Measurements from ENCODE around the gene RBBP8. TPM values are rescaled to one million over a fixed set of nuclear protein-coding genes. Genes with fewer than 3 reads are reported as not detected.

RBBP8 gene
- total RNA-seq, 1 donor from 2014 or later, result 18.0 TPM

- no peak for DNase-seq (ENCODE audit: low spot score)
Measured at GRCh38 chr18:23059541-23060465, 126.7 kb downstream of the RBBP8 start.

GRCh38 chr18:23062011-23062410 is 128.9 kb downstream of the RBBP8 start:
- DNase-seq (ENCODE audit: low spot score), result no peak

- no peak for DNase-seq (ENCODE audit: low spot score)
Measured at GRCh38 chr18:23063502-23063901, 130.4 kb downstream of the RBBP8 start.

GRCh38 chr18:23065234-23065806 is 132.2 kb downstream of the RBBP8 start:
- DNase-seq (ENCODE audit: low spot score), result no peak

GRCh38 chr18:23066060-23066459 is 132.9 kb downstream of the RBBP8 start:
- no peak for DNase-seq (ENCODE audit: low spot score)

- no peak for DNase-seq (ENCODE audit: low spot score)
Measured at GRCh38 chr18:23066504-23067039, 133.4 kb downstream of the RBBP8 start.

- no peak for DNase-seq (ENCODE audit: low spot score)
Measured at GRCh38 chr18:23067236-23067635, 134.1 kb downstream of the RBBP8 start.

GRCh38 chr18:23068011-23068410 is 134.9 kb downstream of the RBBP8 start:
- DNase-seq (ENCODE audit: low spot score), result no peak

GRCh38 chr18:23068570-23069310 is 135.6 kb downstream of the RBBP8 start:
- no peak for DNase-seq (ENCODE audit: low spot score)

GRCh38 chr18:23069481-23069880 is 136.4 kb downstream of the RBBP8 start:
- no peak for DNase-seq (ENCODE audit: low spot score)

- no peak for DNase-seq (ENCODE audit: low spot score)
Measured at GRCh38 chr18:23069898-23070297, 136.8 kb downstream of the RBBP8 start.

- no peak for DNase-seq (ENCODE audit: low spot score)
Measured at GRCh38 chr18:23071285-23071684, 138.2 kb downstream of the RBBP8 start.

- no peak for DNase-seq (ENCODE audit: low spot score)
Measured at GRCh38 chr18:23072079-23072478, 139.0 kb downstream of the RBBP8 start.

GRCh38 chr18:23073996-23074606 is 141.0 kb downstream of the RBBP8 start:
- DNase-seq (ENCODE audit: low spot score), result no peak

Other genes with a start within 250 kb of the RBBP8 start
- gene CABLES1, start 202.2 kb downstream of the RBBP8 start, total RNA-seq, result 57.0 TPM

Measured in mesenteric fat pad (tissue), 1 donor.